OCI-LY7 (cell line): Measurements from ENCODE around the gene DMRT1.
A peak's percentile ranks its signal among the peaks of the same experiment; 100 is the strongest.

ENCODE experiments used
- EZH2phosphoT487 ChIP-seq: fragments of 200-600 bp; sonication (generic); IDR thresholded peaks from 2 replicates; pipeline ENCODE4 v1.6.1; 2018; ENCODE audit warnings: low read depth, borderline replicate concordance, mild to moderate bottlenecking, mixed run types, antibody characterized with exemption, low read length, moderate library complexity, mixed read lengths
- TF ChIP-seq, protein P1 (sequence below): fragments of 200-600 bp; sonication (generic); conservative IDR thresholded peaks from 2 replicates; pipeline ENCODE4 v1.5.1; 2014; ENCODE audit warnings: mild to moderate bottlenecking, antibody characterized with exemption, low read length, moderate library complexity, mixed read lengths

DNA sequence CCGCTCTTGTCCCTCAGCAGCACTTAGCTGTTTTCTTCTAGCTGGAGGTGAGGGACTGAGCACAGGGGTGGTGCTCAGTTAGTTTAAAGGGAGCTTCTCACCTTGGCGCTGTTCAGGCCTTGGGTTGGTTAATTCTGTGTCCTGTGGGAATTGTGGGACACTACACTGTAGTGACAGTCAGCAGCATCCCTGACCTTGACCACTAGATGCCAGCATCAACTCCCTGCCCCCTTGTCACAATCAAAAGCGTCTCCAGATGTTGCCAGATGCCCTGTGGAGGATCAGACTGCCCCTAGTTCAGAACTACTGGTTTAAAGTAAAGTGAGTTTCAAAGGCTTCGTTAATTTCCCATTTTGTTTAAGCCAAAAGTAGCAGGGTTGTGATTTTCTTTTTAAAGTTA, 69.5 kb downstream of the DMRT1 start:
- TF ChIP-seq, protein P1, sequence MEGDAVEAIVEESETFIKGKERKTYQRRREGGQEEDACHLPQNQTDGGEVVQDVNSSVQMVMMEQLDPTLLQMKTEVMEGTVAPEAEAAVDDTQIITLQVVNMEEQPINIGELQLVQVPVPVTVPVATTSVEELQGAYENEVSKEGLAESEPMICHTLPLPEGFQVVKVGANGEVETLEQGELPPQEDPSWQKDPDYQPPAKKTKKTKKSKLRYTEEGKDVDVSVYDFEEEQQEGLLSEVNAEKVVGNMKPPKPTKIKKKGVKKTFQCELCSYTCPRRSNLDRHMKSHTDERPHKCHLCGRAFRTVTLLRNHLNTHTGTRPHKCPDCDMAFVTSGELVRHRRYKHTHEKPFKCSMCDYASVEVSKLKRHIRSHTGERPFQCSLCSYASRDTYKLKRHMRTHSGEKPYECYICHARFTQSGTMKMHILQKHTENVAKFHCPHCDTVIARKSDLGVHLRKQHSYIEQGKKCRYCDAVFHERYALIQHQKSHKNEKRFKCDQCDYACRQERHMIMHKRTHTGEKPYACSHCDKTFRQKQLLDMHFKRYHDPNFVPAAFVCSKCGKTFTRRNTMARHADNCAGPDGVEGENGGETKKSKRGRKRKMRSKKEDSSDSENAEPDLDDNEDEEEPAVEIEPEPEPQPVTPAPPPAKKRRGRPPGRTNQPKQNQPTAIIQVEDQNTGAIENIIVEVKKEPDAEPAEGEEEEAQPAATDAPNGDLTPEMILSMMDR, result peak; percentile 48
- TF ChIP-seq EZH2phosphoT487, result no peak
